ENCODE results near the gene PPP1R37. TPM values are rescaled to one million over a fixed set of nuclear protein-coding genes. Genes with fewer than 3 reads are reported as not detected.

The PPP1R37 gene
- total and polyA plus RNA-seq, 4 donors: 1.8 to 10.4 (median 9.3) TPM

DNA sequence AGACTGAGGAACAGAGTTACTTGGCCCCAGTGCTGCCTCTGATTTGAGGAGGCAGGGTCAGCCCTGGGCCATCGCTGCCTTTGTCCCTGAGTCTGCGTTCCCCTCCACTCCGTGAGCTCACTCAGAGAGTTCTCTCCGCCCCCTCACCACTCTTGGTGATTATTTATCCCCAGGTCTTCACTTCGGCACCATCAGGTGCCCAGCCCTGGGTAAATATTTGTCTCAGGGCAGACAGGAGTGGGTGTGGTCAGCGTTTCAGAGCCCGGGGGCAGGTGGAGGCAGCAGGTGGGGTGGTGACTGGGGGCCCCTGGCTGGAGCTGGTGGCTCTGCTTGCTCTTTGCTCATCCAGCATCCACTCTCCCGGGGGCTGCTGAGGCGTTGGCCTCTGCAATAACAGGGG is 20.6 kb downstream of the PPP1R37 start (continued):
- TF ChIP-seq HNF4A (conservative IDR thresholded peaks at IDR 0.05) (no peak), SP1 (IDR thresholded peaks at IDR 0.05) (no peak), HNF4G (IDR thresholded peaks at IDR 0.05) (no peak), RAD21 (IDR thresholded peaks at IDR 0.05) (no peak)
- TF ChIP-seq, protein P1, sequence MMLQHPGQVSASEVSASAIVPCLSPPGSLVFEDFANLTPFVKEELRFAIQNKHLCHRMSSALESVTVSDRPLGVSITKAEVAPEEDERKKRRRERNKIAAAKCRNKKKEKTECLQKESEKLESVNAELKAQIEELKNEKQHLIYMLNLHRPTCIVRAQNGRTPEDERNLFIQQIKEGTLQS (IDR thresholded peaks at IDR 0.05): no peak

DNA sequence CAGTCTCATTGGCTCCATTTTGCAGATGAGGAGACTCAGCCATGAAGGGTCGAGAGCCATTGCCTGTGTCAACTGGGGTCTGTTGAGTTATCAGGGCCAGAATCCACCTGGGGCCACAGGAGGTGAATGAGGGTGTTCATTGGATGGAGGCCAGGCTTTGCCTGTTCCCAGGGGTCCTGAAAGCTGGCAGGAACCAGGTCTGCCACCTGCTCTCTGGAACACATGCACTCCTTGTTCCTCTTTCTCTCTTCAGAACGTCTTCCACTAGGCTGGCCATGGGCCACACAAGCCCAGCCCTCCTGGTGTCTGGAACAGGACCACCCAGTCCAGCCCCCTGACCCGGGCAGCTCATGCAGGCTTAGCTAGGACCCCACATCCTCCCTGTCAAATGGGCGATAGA is 21.1 kb downstream of the PPP1R37 start:
- 90% methylated on average over 4 of the region's 4 CpGs for WGBS
- H3K9me3 ChIP-seq (ENCODE audit: control insufficient read depth in 4 of 4, low read length in 3 of 4): no peaks in the 10 kb centered on the region
- no peak for DNase-seq (ENCODE audit: low spot score)

More for the DNA sequence above, 21.1 kb downstream of the PPP1R37 start:
- H3K9ac ChIP-seq (ENCODE audit: low read depth in 1 of 2, low read length in 2 of 2): no peak overlapping the region
- no peak for TF ChIP-seq SP1 (IDR thresholded peaks at IDR 0.05)
- TF ChIP-seq, protein P2, sequence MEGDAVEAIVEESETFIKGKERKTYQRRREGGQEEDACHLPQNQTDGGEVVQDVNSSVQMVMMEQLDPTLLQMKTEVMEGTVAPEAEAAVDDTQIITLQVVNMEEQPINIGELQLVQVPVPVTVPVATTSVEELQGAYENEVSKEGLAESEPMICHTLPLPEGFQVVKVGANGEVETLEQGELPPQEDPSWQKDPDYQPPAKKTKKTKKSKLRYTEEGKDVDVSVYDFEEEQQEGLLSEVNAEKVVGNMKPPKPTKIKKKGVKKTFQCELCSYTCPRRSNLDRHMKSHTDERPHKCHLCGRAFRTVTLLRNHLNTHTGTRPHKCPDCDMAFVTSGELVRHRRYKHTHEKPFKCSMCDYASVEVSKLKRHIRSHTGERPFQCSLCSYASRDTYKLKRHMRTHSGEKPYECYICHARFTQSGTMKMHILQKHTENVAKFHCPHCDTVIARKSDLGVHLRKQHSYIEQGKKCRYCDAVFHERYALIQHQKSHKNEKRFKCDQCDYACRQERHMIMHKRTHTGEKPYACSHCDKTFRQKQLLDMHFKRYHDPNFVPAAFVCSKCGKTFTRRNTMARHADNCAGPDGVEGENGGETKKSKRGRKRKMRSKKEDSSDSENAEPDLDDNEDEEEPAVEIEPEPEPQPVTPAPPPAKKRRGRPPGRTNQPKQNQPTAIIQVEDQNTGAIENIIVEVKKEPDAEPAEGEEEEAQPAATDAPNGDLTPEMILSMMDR (IDR thresholded peaks at IDR 0.05; ENCODE audit: low read depth, low read length, missing input control): no peak
- TF ChIP-seq, protein P1 (IDR thresholded peaks at IDR 0.05): no peak
- no peak for TF ChIP-seq RAD21 (IDR thresholded peaks at IDR 0.05)
- no peak for TF ChIP-seq NR2F2 (IDR thresholded peaks at IDR 0.05)
- no peak for TF ChIP-seq TAF1 (conservative IDR thresholded peaks at IDR 0.05)
- TF ChIP-seq HNF4A (conservative IDR thresholded peaks at IDR 0.05): no peak
- TF ChIP-seq FOXA1 (IDR thresholded peaks at IDR 0.05): no peak
- no peak for TF ChIP-seq RXRA (IDR thresholded peaks at IDR 0.05)
- no peak for TF ChIP-seq GABPA (IDR thresholded peaks at IDR 0.05 in 1 of 2, conservative IDR thresholded peaks at IDR 0.05 in 1 of 2)
- no peak for TF ChIP-seq EGR1 (IDR thresholded peaks at IDR 0.05; ENCODE audit: low read depth in 2 of 2)
- TF ChIP-seq HNF4G (IDR thresholded peaks at IDR 0.05): no peak
- TF ChIP-seq FOXA2 (IDR thresholded peaks at IDR 0.05): no peak
- TF ChIP-seq, protein P3, sequence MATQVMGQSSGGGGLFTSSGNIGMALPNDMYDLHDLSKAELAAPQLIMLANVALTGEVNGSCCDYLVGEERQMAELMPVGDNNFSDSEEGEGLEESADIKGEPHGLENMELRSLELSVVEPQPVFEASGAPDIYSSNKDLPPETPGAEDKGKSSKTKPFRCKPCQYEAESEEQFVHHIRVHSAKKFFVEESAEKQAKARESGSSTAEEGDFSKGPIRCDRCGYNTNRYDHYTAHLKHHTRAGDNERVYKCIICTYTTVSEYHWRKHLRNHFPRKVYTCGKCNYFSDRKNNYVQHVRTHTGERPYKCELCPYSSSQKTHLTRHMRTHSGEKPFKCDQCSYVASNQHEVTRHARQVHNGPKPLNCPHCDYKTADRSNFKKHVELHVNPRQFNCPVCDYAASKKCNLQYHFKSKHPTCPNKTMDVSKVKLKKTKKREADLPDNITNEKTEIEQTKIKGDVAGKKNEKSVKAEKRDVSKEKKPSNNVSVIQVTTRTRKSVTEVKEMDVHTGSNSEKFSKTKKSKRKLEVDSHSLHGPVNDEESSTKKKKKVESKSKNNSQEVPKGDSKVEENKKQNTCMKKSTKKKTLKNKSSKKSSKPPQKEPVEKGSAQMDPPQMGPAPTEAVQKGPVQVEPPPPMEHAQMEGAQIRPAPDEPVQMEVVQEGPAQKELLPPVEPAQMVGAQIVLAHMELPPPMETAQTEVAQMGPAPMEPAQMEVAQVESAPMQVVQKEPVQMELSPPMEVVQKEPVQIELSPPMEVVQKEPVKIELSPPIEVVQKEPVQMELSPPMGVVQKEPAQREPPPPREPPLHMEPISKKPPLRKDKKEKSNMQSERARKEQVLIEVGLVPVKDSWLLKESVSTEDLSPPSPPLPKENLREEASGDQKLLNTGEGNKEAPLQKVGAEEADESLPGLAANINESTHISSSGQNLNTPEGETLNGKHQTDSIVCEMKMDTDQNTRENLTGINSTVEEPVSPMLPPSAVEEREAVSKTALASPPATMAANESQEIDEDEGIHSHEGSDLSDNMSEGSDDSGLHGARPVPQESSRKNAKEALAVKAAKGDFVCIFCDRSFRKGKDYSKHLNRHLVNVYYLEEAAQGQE (IDR thresholded peaks at IDR 0.05): no peak
- TF ChIP-seq, protein P4, sequence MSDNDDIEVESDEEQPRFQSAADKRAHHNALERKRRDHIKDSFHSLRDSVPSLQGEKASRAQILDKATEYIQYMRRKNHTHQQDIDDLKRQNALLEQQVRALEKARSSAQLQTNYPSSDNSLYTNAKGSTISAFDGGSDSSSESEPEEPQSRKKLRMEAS (IDR thresholded peaks at IDR 0.05): no peak
- TF ChIP-seq, protein P5, sequence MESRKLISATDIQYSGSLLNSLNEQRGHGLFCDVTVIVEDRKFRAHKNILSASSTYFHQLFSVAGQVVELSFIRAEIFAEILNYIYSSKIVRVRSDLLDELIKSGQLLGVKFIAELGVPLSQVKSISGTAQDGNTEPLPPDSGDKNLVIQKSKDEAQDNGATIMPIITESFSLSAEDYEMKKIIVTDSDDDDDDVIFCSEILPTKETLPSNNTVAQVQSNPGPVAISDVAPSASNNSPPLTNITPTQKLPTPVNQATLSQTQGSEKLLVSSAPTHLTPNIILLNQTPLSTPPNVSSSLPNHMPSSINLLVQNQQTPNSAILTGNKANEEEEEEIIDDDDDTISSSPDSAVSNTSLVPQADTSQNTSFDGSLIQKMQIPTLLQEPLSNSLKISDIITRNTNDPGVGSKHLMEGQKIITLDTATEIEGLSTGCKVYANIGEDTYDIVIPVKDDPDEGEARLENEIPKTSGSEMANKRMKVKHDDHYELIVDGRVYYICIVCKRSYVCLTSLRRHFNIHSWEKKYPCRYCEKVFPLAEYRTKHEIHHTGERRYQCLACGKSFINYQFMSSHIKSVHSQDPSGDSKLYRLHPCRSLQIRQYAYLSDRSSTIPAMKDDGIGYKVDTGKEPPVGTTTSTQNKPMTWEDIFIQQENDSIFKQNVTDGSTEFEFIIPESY (IDR thresholded peaks at IDR 0.05): no peak
- no peak for TF ChIP-seq JUND (IDR thresholded peaks at IDR 0.05)
- no peak for TF ChIP-seq YY1 (IDR thresholded peaks at IDR 0.05)
- no peaks in the 10 kb centered on the region for H3K36me3 ChIP-seq (ENCODE audit: control insufficient read depth in 4 of 4, insufficient read depth in 3 of 4, low read depth in 1 of 4, low read length in 3 of 4)
- no peaks in the 10 kb centered on the region for H3K27me3 ChIP-seq (ENCODE audit: control insufficient read depth in 4 of 4, insufficient read depth in 4 of 4, low read length in 3 of 4)
- H3K4me1 ChIP-seq (ENCODE audit: control insufficient read depth in 4 of 4, insufficient read depth in 4 of 4, low read length in 3 of 4): peaks cover 3 to 17% (median 7%) of the 10 kb centered on the region in 4 donors
- H3K4me3 ChIP-seq (ENCODE audit: low read depth in 1 of 3, low read length in 3 of 3): no peak overlapping the region
- H3K27ac ChIP-seq (ENCODE audit: low read depth in 1 of 2, low read length in 2 of 2): no peak overlapping the region
